NCI-H82 treated with DMSO at 0.1 percent for 48 hours (cell line): ENCODE measurements around the gene HPS1.
"Not testable (repeated sequence)": the region's sequence is repeated elsewhere in the genome, so short reads cannot be mapped to it uniquely, and the experiment has no call there.

Experiments
- DNase-seq: peaks from one replicate; lab custom pipeline; 2025; ENCODE audit not compliant: unreplicated experiment; lab: John Stamatoyannopoulos, UW

Gene HPS1

DNA sequence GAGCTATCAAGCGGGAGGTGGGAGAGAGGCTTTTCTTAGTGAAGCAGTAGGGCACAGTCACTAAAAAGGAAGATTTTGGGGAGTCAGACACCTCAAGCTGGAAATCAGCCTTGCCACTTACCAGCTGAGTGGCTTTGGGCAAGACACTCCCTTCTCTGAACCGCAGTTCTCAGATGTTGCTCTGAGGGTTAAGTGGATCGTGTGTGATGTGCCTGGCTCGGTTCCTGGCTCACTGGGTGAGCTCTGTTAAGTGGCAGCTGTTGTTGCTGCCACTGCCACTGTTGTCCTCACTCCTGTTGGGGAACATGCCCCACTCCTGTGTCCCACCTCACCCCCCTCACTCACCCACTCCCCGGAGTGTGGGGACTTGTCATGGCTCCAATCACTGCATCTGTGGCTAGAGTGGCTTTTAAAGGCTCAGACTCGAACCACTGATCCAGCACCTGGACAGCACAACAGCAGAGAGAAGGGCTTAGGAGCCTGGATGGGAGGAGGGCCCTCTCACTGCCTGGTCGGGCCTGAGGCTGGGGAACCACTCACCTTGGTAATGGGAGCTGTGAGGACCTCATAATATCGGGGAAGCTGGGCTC is 51.8 kb downstream of the HPS1 start:
- no peak for DNase-seq

- no peak for DNase-seq
These were observed 55.1 kb downstream of the HPS1 start for GRCh38 chr10:98391578-98391991.

- no peak for DNase-seq
These were observed 55.7 kb downstream of the HPS1 start for GRCh38 chr10:98391065-98391464.

- DNase-seq: no peak
These were observed 56.3 kb downstream of the HPS1 start for GRCh38 chr10:98390406-98390805.

- no peak for DNase-seq
These were observed 57.3 kb downstream of the HPS1 start for GRCh38 chr10:98389398-98389797.

DNA sequence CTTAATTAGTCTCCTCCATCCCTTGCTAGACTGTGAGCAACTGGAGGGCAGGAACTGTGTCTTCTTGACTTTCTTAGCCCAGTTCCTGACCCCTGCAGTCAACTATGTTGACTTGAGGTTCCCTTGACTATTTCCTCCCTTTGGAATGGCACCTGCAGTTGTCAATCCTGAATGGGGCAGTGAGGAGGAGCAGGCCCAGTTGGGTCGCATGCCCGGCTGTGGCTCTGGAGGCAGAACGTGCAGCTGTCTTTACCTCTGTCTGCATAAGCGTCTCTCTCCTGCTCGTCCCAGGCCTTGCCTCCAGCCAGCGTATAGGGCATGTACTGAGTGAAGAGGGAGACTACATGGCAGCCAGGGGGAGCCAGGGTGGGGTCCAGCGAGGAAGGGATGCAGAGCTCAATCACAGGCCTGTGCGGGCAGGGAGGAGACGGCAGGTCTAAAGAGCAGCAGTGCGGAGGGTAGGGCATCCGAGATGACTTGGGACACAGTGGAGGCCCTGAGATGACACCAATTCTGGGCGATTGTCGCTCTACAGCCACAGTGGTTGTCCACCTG is 58.6 kb downstream of the HPS1 start:
- DNase-seq: no peak

DNA sequence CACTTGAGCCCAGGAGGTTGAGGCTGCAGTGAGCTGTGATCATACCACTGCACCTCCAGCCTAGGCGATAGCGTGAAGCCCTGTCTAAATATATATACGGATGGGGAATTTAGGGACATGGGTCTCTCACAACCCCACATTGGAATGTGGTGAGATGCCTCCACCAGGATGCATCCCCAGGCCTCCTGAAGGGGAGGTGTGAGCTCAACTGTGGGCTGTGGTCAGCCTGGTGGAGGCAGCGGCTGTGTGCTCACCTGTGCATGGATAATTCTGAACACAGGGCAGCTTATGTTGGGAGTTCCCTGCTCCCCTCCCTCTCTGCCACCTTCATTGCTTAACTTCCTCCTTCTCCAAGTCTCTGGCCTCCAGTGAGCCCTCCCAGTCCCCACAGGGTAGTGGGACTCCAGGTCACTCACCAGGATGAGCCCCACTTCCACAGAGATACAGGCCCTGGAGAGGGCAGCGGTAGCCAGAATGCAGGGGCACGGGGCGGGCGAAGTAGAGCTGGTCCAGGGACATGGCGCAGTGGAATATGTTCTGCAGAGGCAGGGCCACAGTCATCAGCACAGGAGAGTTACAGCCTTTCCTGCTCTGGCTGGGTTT is 62.1 kb downstream of the HPS1 start:
- DNase-seq: no peak

DNA sequence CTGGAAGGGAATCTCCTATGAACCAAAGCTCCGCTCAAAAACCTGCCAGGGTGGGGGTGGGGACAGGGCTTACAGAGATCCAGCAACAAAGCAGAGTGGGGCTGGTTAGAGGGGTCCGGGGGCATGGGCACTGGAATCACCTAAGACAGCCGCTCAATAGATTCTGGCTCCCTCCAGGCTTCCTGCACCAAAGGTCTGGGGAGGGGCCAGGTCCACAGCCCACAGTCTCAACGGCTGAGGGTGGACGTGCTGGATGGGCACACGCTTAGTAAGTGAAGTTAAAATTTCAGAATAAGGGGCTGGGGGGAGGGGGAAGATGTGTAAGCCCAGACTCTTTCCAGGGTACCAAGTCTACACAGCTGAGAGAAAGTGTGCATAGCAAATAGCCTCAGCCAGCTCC is 62.9 kb downstream of the HPS1 start:
- no peak for DNase-seq

DNA sequence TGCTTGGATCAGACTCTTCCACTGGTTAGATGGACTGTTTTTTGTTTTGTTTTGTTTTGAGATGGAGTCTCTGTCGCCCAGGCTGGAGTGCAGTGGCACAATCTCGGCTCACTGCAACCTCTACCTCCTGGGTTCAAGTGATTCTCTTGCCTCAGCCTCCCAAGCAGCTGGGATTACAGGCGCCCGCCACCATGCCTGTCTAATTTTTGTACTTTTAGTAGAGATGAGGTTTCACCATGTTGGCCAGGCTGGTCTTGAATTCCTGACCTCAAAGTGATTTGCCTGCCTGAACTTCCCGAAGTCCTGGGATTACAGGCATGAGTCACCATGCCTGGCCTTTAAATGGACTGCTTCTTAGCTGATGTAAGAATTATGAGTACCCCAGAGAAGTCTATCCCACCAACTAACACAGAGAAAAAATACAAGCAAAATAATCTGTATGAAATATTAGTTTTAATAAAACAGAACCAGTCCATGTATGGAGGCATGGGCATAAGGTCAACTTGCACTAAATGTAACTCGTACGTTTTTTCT is 63.5 kb downstream of the HPS1 start:
- not testable (repeated sequence) for DNase-seq

DNA sequence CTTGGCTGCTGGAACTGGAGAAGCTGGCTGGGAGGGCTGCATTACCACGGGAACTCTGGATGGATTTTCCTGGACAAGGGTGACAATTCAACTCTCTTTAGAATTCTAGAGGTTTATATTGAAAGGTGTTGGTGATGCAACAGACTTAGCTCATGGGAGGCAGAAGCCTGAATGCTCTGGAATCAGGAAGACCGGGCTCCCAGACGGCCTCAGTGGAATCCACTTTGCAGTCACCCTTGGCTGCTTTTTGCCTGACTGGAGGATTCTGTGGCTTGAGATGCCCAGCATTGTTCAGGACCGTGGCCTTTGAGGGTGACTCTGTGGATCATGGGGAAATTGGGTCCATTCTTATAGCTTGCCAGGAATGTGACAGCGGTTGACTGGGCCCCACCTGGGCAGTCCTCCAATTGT is 64.0 kb downstream of the HPS1 start:
- DNase-seq: no peak

DNA sequence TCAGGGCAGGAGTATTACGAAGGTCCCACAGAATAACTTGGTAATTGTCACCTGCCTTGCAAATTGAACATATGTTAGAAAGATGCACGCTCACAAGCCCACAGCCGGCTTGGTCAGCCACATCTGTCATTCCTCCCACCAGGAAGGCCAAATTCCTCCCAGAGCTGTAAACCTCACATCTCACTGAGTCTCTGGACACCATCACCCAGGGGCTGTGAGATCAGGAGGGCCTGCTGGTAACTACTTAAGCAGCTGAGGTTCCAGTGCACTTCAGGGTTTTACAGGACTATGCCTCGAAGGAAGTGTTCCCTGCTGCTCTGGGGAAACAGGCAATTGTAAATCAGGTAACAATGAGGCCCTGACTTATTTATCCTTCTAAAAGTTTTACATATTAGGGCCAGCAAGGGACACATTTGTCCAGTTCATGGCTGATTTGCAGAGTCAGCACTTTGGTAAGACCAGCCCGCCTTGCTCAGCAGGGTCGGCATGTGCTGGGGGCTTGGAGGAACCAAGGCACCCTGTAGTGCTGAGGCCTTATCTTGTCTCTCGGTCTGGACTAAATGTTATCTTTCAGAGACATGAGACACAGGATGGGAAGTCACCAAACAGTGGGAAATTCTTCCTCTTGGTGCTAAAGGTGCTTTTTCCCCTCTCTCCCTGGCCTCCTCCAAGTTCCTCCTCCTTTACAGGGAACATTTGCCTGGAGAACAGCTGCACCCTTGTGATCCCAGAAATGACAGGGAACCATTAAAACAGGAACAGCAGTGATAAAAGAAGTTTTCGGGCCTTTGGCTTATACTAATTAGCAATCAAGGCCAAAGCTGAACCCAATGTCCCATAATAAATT is 66.0 kb downstream of the HPS1 start:
- DNase-seq: no peak

DNA sequence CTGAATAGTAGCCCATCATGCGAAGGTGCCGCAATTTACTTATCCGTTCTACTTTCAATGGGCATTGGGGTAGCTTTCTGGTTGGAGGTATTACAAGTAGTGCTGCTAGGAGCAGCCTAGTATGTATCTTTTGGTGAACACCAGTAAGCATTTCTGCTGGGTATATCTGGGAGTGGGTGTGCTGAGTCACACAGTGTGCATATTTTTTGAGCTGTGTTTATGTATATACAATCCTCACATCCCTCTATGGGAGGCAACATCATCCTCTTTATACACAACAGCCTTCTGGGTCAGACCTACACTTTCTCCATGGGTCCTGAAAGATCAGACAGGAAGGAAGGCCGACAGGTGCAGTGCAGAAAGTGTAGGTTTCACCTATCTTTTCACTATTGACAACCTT is 68.0 kb downstream of the HPS1 start:
- DNase-seq: no peak

GRCh38 chr10:98377536-98377935 is 69.2 kb downstream of the HPS1 start:
- DNase-seq: no peak

- no peak for DNase-seq
These were observed 69.7 kb downstream of the HPS1 start for GRCh38 chr10:98377001-98377400.

GRCh38 chr10:98376485-98376884 is 70.2 kb downstream of the HPS1 start:
- DNase-seq: no peak

GRCh38 chr10:98374217-98374985 is 72.3 kb downstream of the HPS1 start:
- no peak for DNase-seq

GRCh38 chr10:98373260-98374040 is 73.3 kb downstream of the HPS1 start:
- no peak for DNase-seq

GRCh38 chr10:98370831-98371820 is 75.6 kb downstream of the HPS1 start:
- no peak for DNase-seq

DNA sequence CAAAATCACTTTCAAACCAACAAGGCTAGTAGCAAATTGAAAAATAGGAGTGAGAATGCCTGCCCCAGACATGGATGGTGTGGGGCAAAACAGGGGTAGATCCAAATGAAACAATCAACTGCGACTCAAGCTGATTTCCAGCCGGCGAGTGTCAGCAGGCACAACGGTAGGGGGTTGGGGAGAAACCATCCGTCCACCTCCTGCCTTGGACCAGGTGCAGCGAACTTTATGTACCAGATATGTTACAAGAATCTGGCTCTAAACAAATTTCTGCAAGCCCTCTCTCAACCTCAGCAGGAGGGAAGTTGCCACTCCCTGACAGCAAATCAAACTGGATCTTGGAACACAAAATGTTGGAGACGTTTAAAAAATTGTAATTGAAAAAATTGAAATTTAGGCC is 76.9 kb downstream of the HPS1 start:
- DNase-seq: no peak
